ENCODE results near the gene INSM1.

INSM1 gene

DNA sequence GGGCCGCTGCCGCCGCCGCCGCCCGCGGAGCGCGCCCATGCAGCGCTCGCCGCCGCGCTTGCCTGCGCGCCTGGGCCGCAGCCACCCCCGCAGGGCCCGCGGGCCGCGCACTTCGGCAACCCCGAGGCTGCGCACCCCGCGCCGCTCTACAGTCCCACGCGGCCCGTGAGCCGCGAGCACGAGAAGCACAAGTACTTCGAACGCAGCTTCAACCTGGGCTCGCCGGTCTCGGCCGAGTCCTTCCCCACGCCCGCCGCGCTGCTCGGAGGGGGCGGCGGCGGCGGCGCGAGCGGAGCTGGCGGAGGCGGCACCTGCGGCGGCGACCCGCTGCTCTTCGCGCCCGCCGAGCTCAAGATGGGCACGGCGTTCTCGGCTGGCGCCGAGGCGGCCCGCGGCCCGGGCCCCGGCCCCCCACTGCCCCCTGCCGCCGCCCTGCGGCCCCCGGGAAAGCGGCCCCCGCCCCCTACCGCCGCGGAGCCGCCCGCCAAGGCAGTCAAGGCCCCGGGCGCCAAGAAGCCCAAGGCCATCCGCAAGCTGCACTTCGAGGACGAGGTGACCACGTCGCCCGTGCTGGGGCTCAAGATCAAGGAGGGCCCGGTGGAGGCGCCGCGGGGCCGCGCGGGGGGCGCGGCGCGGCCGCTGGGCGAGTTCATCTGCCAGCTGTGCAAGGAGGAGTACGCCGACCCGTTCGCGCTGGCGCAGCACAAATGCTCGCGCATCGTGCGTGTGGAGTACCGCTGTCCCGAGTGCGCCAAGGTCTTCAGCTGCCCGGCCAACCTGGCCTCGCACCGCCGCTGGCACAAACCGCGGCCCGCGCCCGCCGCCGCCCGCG is 730 bp downstream of the INSM1 start:
- Histone ChIP-seq H3K9me3 (ENCODE audit: insufficient read depth, low read length) (no peaks in the 10 kb centered on the region), H3K4me3 (ENCODE audit: low read length) (no peak overlapping the region), H3K27me3 (ENCODE audit: low read depth, low read length) (peaks cover 38% of the 10 kb centered on the region), H3K36me3 (replicated peaks; ENCODE audit: low read depth, low read length) (no peaks in the 10 kb centered on the region), H3K27ac (ENCODE audit: low read length) (no peak overlapping the region), H3K4me2 (ENCODE audit: low read length) (no peak overlapping the region), H3K4me1 (ENCODE audit: low read length) (no peaks in the 10 kb centered on the region), H4K20me1 (ENCODE audit: insufficient read depth, low read length) (no peaks in the 10 kb centered on the region), H3K79me2 (ENCODE audit: low read length) (no peaks in the 10 kb centered on the region), H2AFZ (ENCODE audit: low read depth, low read length) (no peak overlapping the region), H3K9ac (ENCODE audit: low read length) (no peak overlapping the region)
- no peak for TF ChIP-seq EZH2phosphoT487 (IDR thresholded peaks at IDR 0.05; ENCODE audit: low read depth)
- TF ChIP-seq, protein P1, sequence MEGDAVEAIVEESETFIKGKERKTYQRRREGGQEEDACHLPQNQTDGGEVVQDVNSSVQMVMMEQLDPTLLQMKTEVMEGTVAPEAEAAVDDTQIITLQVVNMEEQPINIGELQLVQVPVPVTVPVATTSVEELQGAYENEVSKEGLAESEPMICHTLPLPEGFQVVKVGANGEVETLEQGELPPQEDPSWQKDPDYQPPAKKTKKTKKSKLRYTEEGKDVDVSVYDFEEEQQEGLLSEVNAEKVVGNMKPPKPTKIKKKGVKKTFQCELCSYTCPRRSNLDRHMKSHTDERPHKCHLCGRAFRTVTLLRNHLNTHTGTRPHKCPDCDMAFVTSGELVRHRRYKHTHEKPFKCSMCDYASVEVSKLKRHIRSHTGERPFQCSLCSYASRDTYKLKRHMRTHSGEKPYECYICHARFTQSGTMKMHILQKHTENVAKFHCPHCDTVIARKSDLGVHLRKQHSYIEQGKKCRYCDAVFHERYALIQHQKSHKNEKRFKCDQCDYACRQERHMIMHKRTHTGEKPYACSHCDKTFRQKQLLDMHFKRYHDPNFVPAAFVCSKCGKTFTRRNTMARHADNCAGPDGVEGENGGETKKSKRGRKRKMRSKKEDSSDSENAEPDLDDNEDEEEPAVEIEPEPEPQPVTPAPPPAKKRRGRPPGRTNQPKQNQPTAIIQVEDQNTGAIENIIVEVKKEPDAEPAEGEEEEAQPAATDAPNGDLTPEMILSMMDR (IDR thresholded peaks at IDR 0.05; ENCODE audit: low read depth, low read length), result no peak

DNA sequence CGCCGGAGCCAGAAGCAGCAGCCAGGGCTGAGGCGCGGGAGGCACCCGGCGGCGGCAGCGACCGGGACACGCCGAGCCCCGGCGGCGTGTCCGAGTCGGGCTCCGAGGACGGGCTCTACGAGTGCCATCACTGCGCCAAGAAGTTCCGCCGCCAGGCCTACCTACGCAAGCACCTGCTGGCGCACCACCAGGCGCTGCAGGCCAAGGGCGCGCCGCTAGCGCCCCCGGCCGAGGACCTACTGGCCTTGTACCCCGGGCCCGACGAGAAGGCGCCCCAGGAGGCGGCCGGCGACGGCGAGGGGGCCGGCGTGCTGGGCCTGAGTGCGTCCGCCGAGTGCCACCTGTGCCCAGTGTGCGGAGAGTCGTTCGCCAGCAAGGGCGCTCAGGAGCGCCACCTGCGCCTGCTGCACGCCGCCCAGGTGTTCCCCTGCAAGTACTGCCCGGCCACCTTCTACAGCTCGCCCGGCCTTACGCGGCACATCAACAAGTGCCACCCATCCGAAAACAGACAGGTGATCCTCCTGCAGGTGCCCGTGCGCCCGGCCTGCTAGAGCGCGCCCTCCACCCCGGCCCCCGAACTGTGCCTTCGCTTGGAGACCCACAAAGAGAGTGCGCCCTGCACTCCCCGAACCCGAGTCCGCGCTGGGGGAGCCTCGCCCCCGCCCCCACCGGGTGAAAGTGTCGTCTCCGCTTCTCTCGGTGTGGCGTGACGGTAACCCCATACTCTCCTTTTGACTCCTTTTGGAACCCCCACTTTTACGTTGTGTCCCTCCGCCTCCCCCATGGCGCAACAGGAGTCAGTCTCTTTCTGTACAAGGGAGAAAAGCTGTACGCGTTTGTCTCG is 1.6 kb downstream of the INSM1 start:
- TF ChIP-seq, protein P1 (IDR thresholded peaks at IDR 0.05; ENCODE audit: low read depth, low read length), result no peak
- no peak for TF ChIP-seq EZH2phosphoT487 (IDR thresholded peaks at IDR 0.05; ENCODE audit: low read depth)
- no peak overlapping the region for H3K27ac ChIP-seq (ENCODE audit: low read length)
- H3K4me3 ChIP-seq (ENCODE audit: low read length), result no peak overlapping the region
- H3K36me3 ChIP-seq (replicated peaks; ENCODE audit: low read depth, low read length), result no peaks in the 10 kb centered on the region
- H2AFZ ChIP-seq (ENCODE audit: low read depth, low read length), result no peak overlapping the region
- H3K9me3 ChIP-seq (ENCODE audit: insufficient read depth, low read length), result no peaks in the 10 kb centered on the region
- H3K4me2 ChIP-seq (ENCODE audit: low read length), result no peak overlapping the region
- no peaks in the 10 kb centered on the region for H3K4me1 ChIP-seq (ENCODE audit: low read length)
- H3K9ac ChIP-seq (ENCODE audit: low read length), result no peak overlapping the region
- H3K79me2 ChIP-seq (ENCODE audit: low read length), result no peaks in the 10 kb centered on the region
- peaks cover 46% of the 10 kb centered on the region for H3K27me3 ChIP-seq (ENCODE audit: low read depth, low read length)
- H4K20me1 ChIP-seq (ENCODE audit: insufficient read depth, low read length), result no peaks in the 10 kb centered on the region

DNA sequence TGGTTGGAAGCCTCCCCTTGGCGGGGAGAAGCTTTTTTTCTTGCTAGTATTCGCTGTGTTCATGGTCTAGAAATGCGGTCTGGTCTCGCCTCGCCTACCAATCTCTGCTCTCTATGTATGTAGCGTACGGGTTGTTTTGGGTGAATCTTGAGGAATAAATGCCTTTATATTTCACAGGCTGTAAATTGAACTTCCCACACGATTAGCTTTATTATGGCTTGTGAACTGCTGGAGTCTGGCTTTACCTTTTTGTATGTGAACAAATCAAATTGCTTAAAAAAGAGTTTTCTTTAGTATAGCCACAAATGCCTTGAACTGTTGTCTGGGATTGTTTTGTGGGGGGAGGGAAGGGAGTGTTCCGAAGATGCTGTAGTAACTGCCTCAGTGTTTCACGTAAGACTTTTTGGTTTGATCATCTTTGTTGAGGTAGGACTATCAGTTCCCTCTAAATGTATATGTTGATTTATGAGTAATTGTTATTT is 2.2 kb downstream of the INSM1 start:
- Histone ChIP-seq H3K27me3 (ENCODE audit: low read depth, low read length) (peaks cover 53% of the 10 kb centered on the region), H3K36me3 (replicated peaks; ENCODE audit: low read depth, low read length) (no peaks in the 10 kb centered on the region), H3K4me3 (ENCODE audit: low read length) (no peak overlapping the region), H3K4me2 (ENCODE audit: low read length) (no peak overlapping the region), H3K79me2 (ENCODE audit: low read length) (no peaks in the 10 kb centered on the region), H3K4me1 (ENCODE audit: low read length) (no peaks in the 10 kb centered on the region), H2AFZ (ENCODE audit: low read depth, low read length) (no peak overlapping the region), H4K20me1 (ENCODE audit: insufficient read depth, low read length) (no peaks in the 10 kb centered on the region), H3K9me3 (ENCODE audit: insufficient read depth, low read length) (no peaks in the 10 kb centered on the region), H3K27ac (ENCODE audit: low read length) (no peak overlapping the region), H3K9ac (ENCODE audit: low read length) (no peak overlapping the region)
- TF ChIP-seq, protein P1 (IDR thresholded peaks at IDR 0.05; ENCODE audit: low read depth, low read length), result no peak
- TF ChIP-seq EZH2phosphoT487 (IDR thresholded peaks at IDR 0.05; ENCODE audit: low read depth), result no peak

DNA sequence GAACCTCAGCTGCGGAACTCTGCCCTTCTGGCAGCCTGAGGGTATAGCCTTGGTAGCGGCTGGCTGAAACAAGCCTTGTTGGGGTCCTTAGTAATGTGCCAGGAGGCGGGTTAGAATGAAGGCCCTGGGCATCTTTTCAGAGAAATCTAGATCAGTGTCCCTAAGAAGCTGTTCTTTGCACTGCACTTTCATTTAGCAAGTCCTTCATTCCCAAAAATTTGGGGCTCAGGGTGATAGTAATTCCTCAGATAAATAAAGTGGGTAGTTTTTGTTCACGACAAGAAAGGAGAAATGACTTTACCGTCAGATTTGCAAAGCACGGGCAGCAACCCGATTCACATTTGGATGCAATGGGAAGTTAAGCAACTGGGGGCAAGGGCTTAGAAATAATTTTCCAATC is 3.2 kb downstream of the INSM1 start:
- no peaks in the 10 kb centered on the region for H3K79me2 ChIP-seq (ENCODE audit: low read length)
- H3K9ac ChIP-seq (ENCODE audit: low read length), result no peak overlapping the region
- H3K4me1 ChIP-seq (ENCODE audit: low read length), result no peaks in the 10 kb centered on the region
- H3K27ac ChIP-seq (ENCODE audit: low read length), result no peak overlapping the region
- peaks cover 59% of the 10 kb centered on the region for H3K27me3 ChIP-seq (ENCODE audit: low read depth, low read length)
- TF ChIP-seq EZH2phosphoT487 (IDR thresholded peaks at IDR 0.05; ENCODE audit: low read depth), result 0 out of 2 replicates have a peak, but pooled peaks have one; percentile 10
- TF ChIP-seq, protein P1 (IDR thresholded peaks at IDR 0.05; ENCODE audit: low read depth, low read length), result no peak
- no peaks in the 10 kb centered on the region for H4K20me1 ChIP-seq (ENCODE audit: insufficient read depth, low read length)
- no peaks in the 10 kb centered on the region for H3K9me3 ChIP-seq (ENCODE audit: insufficient read depth, low read length)
- no peaks in the 10 kb centered on the region for H3K36me3 ChIP-seq (replicated peaks; ENCODE audit: low read depth, low read length)
- H2AFZ ChIP-seq (ENCODE audit: low read depth, low read length), result no peak overlapping the region
- no peak overlapping the region for H3K4me3 ChIP-seq (ENCODE audit: low read length)
- no peak overlapping the region for H3K4me2 ChIP-seq (ENCODE audit: low read length)
